Loucy (cell line): Measurements from ENCODE around the gene TSSC4.

Source experiments
- CTCF ChIP-seq: fragments of 200-600 bp; sonication (generic); conservative IDR thresholded peaks from 2 replicates; pipeline ENCODE4 v1.5.1; 2014; ENCODE audit warnings: mild to moderate bottlenecking, antibody characterized with exemption, low read length
- EZH2phosphoT487 ChIP-seq: fragments of 200-600 bp; IDR thresholded peaks from 2 replicates; pipeline ENCODE4 v1.6.1; 2018; ENCODE audit warnings: antibody characterized with exemption, mild to moderate bottlenecking, moderate library complexity, borderline replicate concordance

DNA sequence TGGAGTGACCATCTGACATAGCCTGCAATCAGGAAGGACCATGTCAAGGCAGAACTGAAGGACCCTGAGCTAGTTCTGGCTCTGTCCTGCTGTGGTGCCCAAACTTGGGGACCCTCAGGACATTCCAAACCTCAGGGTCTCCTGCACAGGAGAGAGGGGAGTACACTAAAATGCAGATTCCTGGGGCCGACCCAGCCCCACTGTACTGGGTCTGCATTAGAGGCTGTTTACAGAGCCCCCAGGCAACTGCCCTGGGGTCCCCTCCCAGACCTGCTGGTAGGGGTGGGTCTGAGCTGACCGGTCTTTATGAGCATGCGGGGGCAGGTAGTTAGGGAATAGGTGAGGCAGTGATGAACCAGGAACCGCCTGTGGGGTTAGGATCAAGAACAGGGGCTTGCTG lies 37.0 kb downstream of the TSSC4 start:
- no peak for TF ChIP-seq CTCF
- no peak for TF ChIP-seq EZH2phosphoT487
